Lung (tissue), 12 donors: ENCODE measurements around the gene GPRC6A. TPM values are rescaled to one million over a fixed set of nuclear protein-coding genes. Genes with fewer than 3 reads are reported as not detected.

Experiments used
- ATAC-seq: fragments of 200-7000 bp; cut with Tn5 transposase; one replicate; pipeline ENCODE4 v1.9.1; 2020; ENCODE audit warnings: moderate number of reproducible peaks; ENCODE audit not compliant: insufficient read depth, low FRiP score
- DNase-seq, 3 donors: peaks; one replicate each; pipeline ENCODE4 v3.0.0-alpha.2; 2013 to 2017
- H3K27ac ChIP-seq, 2 donors: one replicate each; pipeline ENCODE4 v1.5.1; 2013; ENCODE audit warnings: mild to moderate bottlenecking in 2 of 2, moderate library complexity in 2 of 2, control low read depth in 1 of 2, inconsistent platforms in 1 of 2, low read depth in 1 of 2, low read length in 1 of 2
- H3K27me3 ChIP-seq, 3 donors: one replicate each; pipeline ENCODE4 v1.5.1; 2013; ENCODE audit warnings: low read length in 2 of 3; ENCODE audit not compliant: control insufficient read depth in 3 of 3, insufficient read depth in 3 of 3
- H3K36me3 ChIP-seq, 4 donors: one replicate each; pipeline ENCODE4 v1.5.1; 2013; ENCODE audit warnings: low read length in 4 of 4, mild to moderate bottlenecking in 1 of 4, moderate library complexity in 1 of 4; ENCODE audit not compliant: control insufficient read depth in 4 of 4, insufficient read depth in 4 of 4
- H3K4me1 ChIP-seq, 5 donors: one replicate each; pipeline ENCODE4 v1.5.1; 2013; ENCODE audit warnings: low read length in 5 of 5, mild to moderate bottlenecking in 2 of 5, moderate library complexity in 1 of 5; ENCODE audit not compliant: control insufficient read depth in 5 of 5, insufficient read depth in 5 of 5
- H3K4me3 ChIP-seq: one replicate; pipeline ENCODE4 v1.5.1; 2013; ENCODE audit warnings: mild to moderate bottlenecking, control low read depth, moderate library complexity
- H3K9ac ChIP-seq, 2 donors: one replicate each; pipeline ENCODE4 v1.5.1; 2013; ENCODE audit warnings: low read length in 2 of 2, control low read depth in 1 of 2; ENCODE audit not compliant: insufficient read depth in 1 of 2
- H3K9me3 ChIP-seq, 4 donors: one replicate each; pipeline ENCODE4 v1.5.1; 2013; ENCODE audit warnings: low read length in 3 of 4, mild to moderate bottlenecking in 1 of 4, moderate library complexity in 1 of 4; ENCODE audit not compliant: control insufficient read depth in 4 of 4, insufficient read depth in 3 of 4
- CTCF ChIP-seq: IDR thresholded peaks from 2 replicates; pipeline ENCODE4 v1.5.1; 2012; ENCODE audit warnings: mild to moderate bottlenecking; ENCODE audit errors: control extremely low read depth, extremely low read depth
- WGBS, 2 donors: extraction: QIAGEN DNeasy Blood & Tissue Kit; methylation state at CpG; one replicate each; pipeline ENCODE4 v1.1.7; 2013; 5-methylcytosine and 5-hydroxymethylcytosine counted together
- polyA plus RNA-seq, 2 donors: library from polyadenylated mRNA; stranded (reverse); fragments of 200-250 nt; gene quantifications; one replicate each; pipeline ENCODE4 v1.2.1, GENCODE V29; 2013
- total RNA-seq, 2 donors: library from RNA; depleted of rRNA in 1 of 2; stranded (reverse); fragments of >200 nt in 1 of 2; gene quantifications; one replicate each; pipeline ENCODE4 v1.2.1, GENCODE V29; 2014 to 2021
- donor health status: control.
- donor health status: control.
- donor health status: Bipolar disorder and iron deficiency.
- donor health status: healthy.
- donor health status: DM: yes; HTN: yes; CAD: no.

Gene GPRC6A
- total and polyA plus RNA-seq, 4 donors = not detected

GRCh38 chr6:116866281-116866871 is 37.5 kb upstream of the GPRC6A start:
- Histone ChIP-seq H3K4me1 (no peaks in the 10 kb centered on the region), H3K27me3 (no peaks in the 10 kb centered on the region), H3K27ac (no peak overlapping the region), H3K9ac (no peak overlapping the region), H3K9me3 (no peaks in the 10 kb centered on the region), H3K4me3 (no peak overlapping the region), H3K36me3 (no peaks in the 10 kb centered on the region)
- DNase-seq = no peak
- no peak for ATAC-seq
- 83 to 84% methylated on average over 3 of the region's 3 CpGs for WGBS, 2 donors
- TF ChIP-seq CTCF = no peak

GRCh38 chr6:116859264-116859663 is 30.4 kb upstream of the GPRC6A start:
- Histone ChIP-seq H3K4me3 (no peak overlapping the region), H3K27ac (no peak overlapping the region), H3K9me3 (peaks cover 0 to 5% (median 4%) of the 10 kb centered on the region in 4 donors), H3K27me3 (no peaks in the 10 kb centered on the region), H3K4me1 (no peaks in the 10 kb centered on the region), H3K9ac (no peak overlapping the region), H3K36me3 (no peaks in the 10 kb centered on the region)
- ATAC-seq (no peak), DNase-seq (no peak)
- TF ChIP-seq CTCF = no peak

GRCh38 chr6:116858060-116858459 is 29.2 kb upstream of the GPRC6A start:
- Histone ChIP-seq H3K4me3 (no peak overlapping the region), H3K27me3 (no peaks in the 10 kb centered on the region), H3K9ac (no peak overlapping the region), H3K4me1 (no peaks in the 10 kb centered on the region), H3K36me3 (no peaks in the 10 kb centered on the region), H3K9me3 (peaks cover 0 to 9% (median 4%) of the 10 kb centered on the region in 4 donors), H3K27ac (no peak overlapping the region)
- no peak for TF ChIP-seq CTCF
- DNase-seq = no peak
- no peak for ATAC-seq

GRCh38 chr6:116847227-116847626 is 18.3 kb upstream of the GPRC6A start:
- Histone ChIP-seq H3K27me3 (no peaks in the 10 kb centered on the region), H3K9me3 (peaks cover 0 to 2% (median under 1%) of the 10 kb centered on the region in 4 donors), H3K27ac (no peak overlapping the region), H3K4me3 (no peak overlapping the region), H3K4me1 (peaks cover 0 to 17% (median 0%) of the 10 kb centered on the region in 5 donors), H3K36me3 (no peaks in the 10 kb centered on the region), H3K9ac (no peak overlapping the region)
- DNase-seq (peak in 2 of 3 donors; percentile 80 to 86), ATAC-seq (no peak)
- WGBS, 2 donors = 3 to 20% methylated on average over 1 of the region's 1 CpG
- no peak for TF ChIP-seq CTCF
